Activated CD8-positive, alpha-beta memory T cell treated with anti-CD3 and anti-CD28 coated beads, Interleukin-2, amount 50 U/mL, for 1 hour (primary cell): Measurements from ENCODE around the gene RDX.

Source experiments
- DNase-seq: peaks from one replicate; pipeline ENCODE4 v3.0.0-alpha.2; 2020; ENCODE audit errors: extremely low read depth

Gene RDX

GRCh38 chr11:110130642-110131238 is 165.7 kb downstream of the RDX start:
- DNase-seq, result no peak

- no peak for DNase-seq
These were observed 168.3 kb downstream of the RDX start for GRCh38 chr11:110128161-110128560.

- no peak for DNase-seq
These were observed 169.5 kb downstream of the RDX start for GRCh38 chr11:110126936-110127335.

- no peak for DNase-seq
These were observed 170.8 kb downstream of the RDX start for GRCh38 chr11:110125632-110126031.
